Stimulated activated CD8-positive, alpha-beta memory T cell treated with anti-CD3 and anti-CD28 coated beads, Interleukin-12 subunit alpha, Interleukin-12 subunit beta, amount 100 ng/mL, for 24 hours (primary cell): ENCODE data around the gene ADCY2.

Experiments
- DNase-seq: peaks from one replicate; pipeline ENCODE4 v3.0.0-alpha.2; 2020; ENCODE audit errors: extremely low read depth

ADCY2 gene

GRCh38 chr5:7592910-7593309, 197.0 kb downstream of the ADCY2 start:
- no peak for DNase-seq

- DNase-seq = no peak
Measured at GRCh38 chr5:7597059-7597642, 201.2 kb downstream of the ADCY2 start.

- DNase-seq = no peak
Measured at GRCh38 chr5:7606840-7607465, 211.0 kb downstream of the ADCY2 start.

GRCh38 chr5:7608772-7609171, 212.8 kb downstream of the ADCY2 start:
- DNase-seq = no peak

GRCh38 chr5:7609726-7610125, 213.8 kb downstream of the ADCY2 start:
- no peak for DNase-seq

GRCh38 chr5:7610531-7611177, 214.7 kb downstream of the ADCY2 start:
- DNase-seq = no peak

- DNase-seq = no peak
Measured at GRCh38 chr5:7611518-7611917, 215.6 kb downstream of the ADCY2 start.

- no peak for DNase-seq
Measured at GRCh38 chr5:7615566-7616061, 219.7 kb downstream of the ADCY2 start.

GRCh38 chr5:7616897-7617296, 221.0 kb downstream of the ADCY2 start:
- DNase-seq = no peak

- no peak for DNase-seq
Measured at GRCh38 chr5:7622498-7622897, 226.6 kb downstream of the ADCY2 start.

- no peak for DNase-seq
Measured at GRCh38 chr5:7625740-7626139, 229.8 kb downstream of the ADCY2 start.

- no peak for DNase-seq
Measured at GRCh38 chr5:7628248-7628647, 232.3 kb downstream of the ADCY2 start.

- DNase-seq = no peak
Measured at GRCh38 chr5:7628820-7629219, 232.9 kb downstream of the ADCY2 start.

GRCh38 chr5:7629561-7629960, 233.6 kb downstream of the ADCY2 start:
- DNase-seq = no peak

GRCh38 chr5:7634837-7635236, 238.9 kb downstream of the ADCY2 start:
- no peak for DNase-seq

- no peak for DNase-seq
Measured at GRCh38 chr5:7638456-7638855, 242.5 kb downstream of the ADCY2 start.

- no peak for DNase-seq
Measured at GRCh38 chr5:7642029-7642428, 246.1 kb downstream of the ADCY2 start.

- no peak for DNase-seq
Measured at GRCh38 chr5:7644723-7645122, 248.8 kb downstream of the ADCY2 start.

- no peak for DNase-seq
Measured at GRCh38 chr5:7650755-7651154, 254.8 kb downstream of the ADCY2 start.

- no peak for DNase-seq
Measured at GRCh38 chr5:7653046-7653445, 257.1 kb downstream of the ADCY2 start.

GRCh38 chr5:7657153-7657552, 261.2 kb downstream of the ADCY2 start:
- no peak for DNase-seq

- DNase-seq = no peak
Measured at GRCh38 chr5:7659420-7659819, 263.5 kb downstream of the ADCY2 start.

- DNase-seq = no peak
Measured at GRCh38 chr5:7662289-7662688, 266.4 kb downstream of the ADCY2 start.
